ENCODE measurements around the gene THAP5.

THAP5 gene

GRCh38 chr7:108529341-108529740 lies 40.2 kb downstream of the THAP5 start:
- Mint-ChIP-seq H3K27me3 (peaks cover 2% of the 10 kb centered on the region), H3K4me3 (no peak overlapping the region), H3K36me3 (ENCODE audit: low read depth) (peaks cover 4% of the 10 kb centered on the region), H3K4me1 (peaks cover 25% of the 10 kb centered on the region), H3K27ac (no peak overlapping the region), H3K9me3 (no peaks in the 10 kb centered on the region)
- ATAC-seq (no peak), DNase-seq (no peak)

- Mint-ChIP-seq H3K36me3 (ENCODE audit: low read depth) (peaks cover 3% of the 10 kb centered on the region), H3K4me3 (peak overlapping the region; percentile 25), H3K27ac (peak overlapping the region; percentile 36), H3K27me3 (no peaks in the 10 kb centered on the region), H3K9me3 (no peaks in the 10 kb centered on the region), H3K4me1 (peaks cover 35% of the 10 kb centered on the region)
- no peak for ATAC-seq
- DNase-seq: no peak
These were observed 41.3 kb downstream of the THAP5 start for GRCh38 chr7:108528183-108528712.

GRCh38 chr7:108526768-108527017 lies 42.8 kb downstream of the THAP5 start:
- peak overlapping the region; percentile 98 for H3K27ac Mint-ChIP-seq
- no peaks in the 10 kb centered on the region for H3K27me3 Mint-ChIP-seq
- peak overlapping the region; percentile 93 for H3K4me3 Mint-ChIP-seq
- ATAC-seq (no peak), DNase-seq (no peak)
- no peaks in the 10 kb centered on the region for H3K9me3 Mint-ChIP-seq
- peaks cover 3% of the 10 kb centered on the region for H3K36me3 Mint-ChIP-seq (ENCODE audit: low read depth)
- H3K4me1 Mint-ChIP-seq: peaks cover 46% of the 10 kb centered on the region

GRCh38 chr7:108525985-108526767 lies 43.3 kb downstream of the THAP5 start, which contains the start of gene PNPLA8:
PNPLA8 (minus strand) TSS chr7:108526135; CDS start chr7:108515491, 10,644 bp downstream.
- no peaks in the 10 kb centered on the region for H3K9me3 Mint-ChIP-seq
- ATAC-seq (peak; percentile 94), DNase-seq (peak; percentile 100)
- peaks cover 3% of the 10 kb centered on the region for H3K36me3 Mint-ChIP-seq (ENCODE audit: low read depth)
- peak within 1 kb of the TSS; percentile 98 for H3K27ac Mint-ChIP-seq
- peak within 1 kb of the TSS; percentile 93 for H3K4me3 Mint-ChIP-seq
- peaks cover 50% of the 10 kb centered on the region for H3K4me1 Mint-ChIP-seq
- no peaks in the 10 kb centered on the region for H3K27me3 Mint-ChIP-seq

- Mint-ChIP-seq H3K36me3 (ENCODE audit: low read depth) (peaks cover 3% of the 10 kb centered on the region), H3K4me1 (peaks cover 53% of the 10 kb centered on the region), H3K27me3 (no peaks in the 10 kb centered on the region), H3K4me3 (peak overlapping the region; percentile 93), H3K27ac (peak overlapping the region; percentile 98), H3K9me3 (no peaks in the 10 kb centered on the region)
- ATAC-seq (peak; percentile 58), DNase-seq (no peak)
These were observed 44.0 kb downstream of the THAP5 start for GRCh38 chr7:108525327-108525984.

GRCh38 chr7:108522780-108523179 lies 46.7 kb downstream of the THAP5 start:
- no peaks in the 10 kb centered on the region for H3K27me3 Mint-ChIP-seq
- peaks cover 22% of the 10 kb centered on the region for H3K36me3 Mint-ChIP-seq (ENCODE audit: low read depth)
- no peak overlapping the region for H3K27ac Mint-ChIP-seq
- no peak for ATAC-seq
- H3K4me3 Mint-ChIP-seq: no peak overlapping the region
- no peak for DNase-seq
- peaks cover 48% of the 10 kb centered on the region for H3K4me1 Mint-ChIP-seq
- H3K9me3 Mint-ChIP-seq: no peaks in the 10 kb centered on the region

GRCh38 chr7:108517951-108518350 lies 51.6 kb downstream of the THAP5 start:
- H3K4me1 Mint-ChIP-seq: peaks cover 19% of the 10 kb centered on the region
- no peak for ATAC-seq
- no peak overlapping the region for H3K27ac Mint-ChIP-seq
- H3K4me3 Mint-ChIP-seq: no peak overlapping the region
- no peak for DNase-seq
- no peaks in the 10 kb centered on the region for H3K9me3 Mint-ChIP-seq
- H3K36me3 Mint-ChIP-seq (ENCODE audit: low read depth): peaks cover 32% of the 10 kb centered on the region
- no peaks in the 10 kb centered on the region for H3K27me3 Mint-ChIP-seq

- no peaks in the 10 kb centered on the region for H3K9me3 Mint-ChIP-seq
- no peak overlapping the region for H3K4me3 Mint-ChIP-seq
- no peak for ATAC-seq
- peaks cover 45% of the 10 kb centered on the region for H3K36me3 Mint-ChIP-seq (ENCODE audit: low read depth)
- no peaks in the 10 kb centered on the region for H3K27me3 Mint-ChIP-seq
- no peak for DNase-seq
- H3K4me1 Mint-ChIP-seq: peaks cover 5% of the 10 kb centered on the region
- H3K27ac Mint-ChIP-seq: no peak overlapping the region
These were observed 53.9 kb downstream of the THAP5 start for GRCh38 chr7:108515630-108516029.

GRCh38 chr7:108515013-108515412 lies 54.5 kb downstream of the THAP5 start:
- Mint-ChIP-seq H3K4me1 (peaks cover 3% of the 10 kb centered on the region), H3K27ac (no peak overlapping the region), H3K4me3 (no peak overlapping the region), H3K36me3 (ENCODE audit: low read depth) (peaks cover 48% of the 10 kb centered on the region), H3K9me3 (no peaks in the 10 kb centered on the region), H3K27me3 (no peaks in the 10 kb centered on the region)
- ATAC-seq (no peak), DNase-seq (no peak)

Data from activated naive CD8-positive, alpha-beta T cell treated with anti-CD3 and anti-CD28 coated beads, Interleukin-2, amount 50 U/mL, for 24 hours (primary cell).